Mesenchymal stem cell (in vitro differentiated cells and primary cell): ENCODE measurements around the gene IL10RB.

Experiments used
- DNase-seq: peaks from one replicate; pipeline ENCODE4 v3.0.0-alpha.2; 2013
- H2AFZ ChIP-seq: one replicate; pipeline ENCODE4 v1.6.1; 2013; ENCODE audit warnings: low read depth, mild to moderate bottlenecking, control low read depth, inconsistent platforms, low read length, moderate library complexity
- H2AK5ac ChIP-seq: 2 replicates; pipeline ENCODE4 v1.6.1; 2013; ENCODE audit warnings: low read length, moderate library complexity, mild to moderate bottlenecking, inconsistent platforms; ENCODE audit not compliant: severe bottlenecking
- H2BK120ac ChIP-seq: one replicate; pipeline ENCODE4 v1.6.1; 2013; ENCODE audit warnings: low read depth, mild to moderate bottlenecking, inconsistent platforms, low read length, moderate library complexity
- H2BK12ac ChIP-seq, 2 experiments: one replicate each; pipeline ENCODE4 v1.6.1; 2013; ENCODE audit warnings: inconsistent platforms in 2 of 2, low read length in 2 of 2, mild to moderate bottlenecking in 2 of 2, moderate library complexity in 2 of 2, control low read depth in 1 of 2
- H2BK15ac ChIP-seq: one replicate; pipeline ENCODE4 v1.6.1; 2013; ENCODE audit warnings: mild to moderate bottlenecking, low read depth, inconsistent platforms; ENCODE audit not compliant: poor library complexity, severe bottlenecking
- H2BK5ac ChIP-seq: 2 replicates; pipeline ENCODE4 v1.6.1; 2013; ENCODE audit warnings: low read depth, mild to moderate bottlenecking, low read length, control low read depth, inconsistent platforms; ENCODE audit not compliant: poor library complexity, severe bottlenecking
- H3K14ac ChIP-seq, 2 experiments: one replicate each; pipeline ENCODE4 v1.6.1; 2013; ENCODE audit warnings: inconsistent platforms in 2 of 2, low read length in 2 of 2, control low read depth in 1 of 2, mild to moderate bottlenecking in 1 of 2, moderate library complexity in 1 of 2
- H3K18ac ChIP-seq, 2 experiments: one replicate each; pipeline ENCODE4 v1.6.1; 2013; ENCODE audit warnings: inconsistent platforms in 2 of 2, low read length in 2 of 2, control low read depth in 1 of 2, low read depth in 1 of 2, mild to moderate bottlenecking in 1 of 2
- H3K23ac ChIP-seq, 2 experiments: one replicate each; pipeline ENCODE4 v1.6.1; 2013; ENCODE audit warnings: inconsistent platforms in 2 of 2, low read length in 2 of 2, mild to moderate bottlenecking in 2 of 2, moderate library complexity in 2 of 2, control low read depth in 1 of 2
- H3K27ac ChIP-seq: 2 replicates; pipeline ENCODE4 v1.5.1; 2013; ENCODE audit warnings: mild to moderate bottlenecking, moderate library complexity, low read length, control low read depth, inconsistent platforms; ENCODE audit not compliant: poor library complexity, severe bottlenecking
- H3K27me3 ChIP-seq, 2 experiments: 2 replicates each; pipeline versions ENCODE4 v1.6.1 to v1.7.0; 2013; ENCODE audit warnings: low read length in 2 of 2, mild to moderate bottlenecking in 2 of 2, moderate library complexity in 2 of 2, control low read depth in 1 of 2, inconsistent platforms in 1 of 2; ENCODE audit not compliant: control insufficient read depth in 1 of 2, insufficient read depth in 1 of 2
- H3K36me3 ChIP-seq, 2 experiments: 2 replicates each; pipeline versions ENCODE4 v1.6.1 to v1.7.0; 2013; ENCODE audit warnings: low read length in 2 of 2, control low read depth in 1 of 2, inconsistent platforms in 1 of 2, low read depth in 1 of 2, mild to moderate bottlenecking in 1 of 2; ENCODE audit not compliant: insufficient read depth in 2 of 2, control insufficient read depth in 1 of 2
- H3K4ac ChIP-seq, 2 experiments: one replicate each; pipeline ENCODE4 v1.6.1; 2013; ENCODE audit warnings: inconsistent platforms in 2 of 2, low read length in 2 of 2, mild to moderate bottlenecking in 2 of 2, moderate library complexity in 2 of 2, control low read depth in 1 of 2, low read depth in 1 of 2
- H3K4me1 ChIP-seq: 2 replicates; pipeline ENCODE4 v1.6.1; 2013; ENCODE audit warnings: low read depth, low read length, control low read depth; ENCODE audit not compliant: control insufficient read depth, insufficient read depth
- H3K4me2 ChIP-seq: 2 replicates; pipeline ENCODE4 v1.6.1; 2013; ENCODE audit warnings: low read length, mild to moderate bottlenecking, inconsistent platforms; ENCODE audit not compliant: poor library complexity, severe bottlenecking
- H3K4me3 ChIP-seq, 2 experiments: 2 replicates each; pipeline versions ENCODE4 v1.5.1 to v1.7.0; 2013; ENCODE audit warnings: low read length in 2 of 2, mild to moderate bottlenecking in 2 of 2, control low read depth in 1 of 2, low read depth in 1 of 2; ENCODE audit not compliant: insufficient read depth in 1 of 2
- H3K79me1 ChIP-seq: replicated peaks from 2 replicates; pipeline ENCODE4 v1.6.1; 2013; ENCODE audit warnings: mild to moderate bottlenecking, control low read depth, low read length, inconsistent platforms; ENCODE audit not compliant: poor library complexity, severe bottlenecking
- H3K9ac ChIP-seq: 2 replicates; pipeline ENCODE4 v1.7.0; 2013; ENCODE audit warnings: mild to moderate bottlenecking, low read length, moderate library complexity
- H3K9me3 ChIP-seq: 2 replicates; pipeline ENCODE4 v1.7.0; 2013; ENCODE audit warnings: mild to moderate bottlenecking, low read length; ENCODE audit not compliant: control insufficient read depth
- H4K8ac ChIP-seq: one replicate; pipeline ENCODE4 v1.6.1; 2013; ENCODE audit warnings: inconsistent platforms, mild to moderate bottlenecking, low read length, moderate library complexity
- H4K91ac ChIP-seq: one replicate; pipeline ENCODE4 v1.6.1; 2013; ENCODE audit warnings: mild to moderate bottlenecking, low read length, inconsistent platforms
- WGBS: methylation state at CpG from one replicate; pipeline ENCODE4 v1.1.7; 2013; ENCODE audit warnings: mixed read lengths; 5-methylcytosine and 5-hydroxymethylcytosine counted together

Gene IL10RB

DNA sequence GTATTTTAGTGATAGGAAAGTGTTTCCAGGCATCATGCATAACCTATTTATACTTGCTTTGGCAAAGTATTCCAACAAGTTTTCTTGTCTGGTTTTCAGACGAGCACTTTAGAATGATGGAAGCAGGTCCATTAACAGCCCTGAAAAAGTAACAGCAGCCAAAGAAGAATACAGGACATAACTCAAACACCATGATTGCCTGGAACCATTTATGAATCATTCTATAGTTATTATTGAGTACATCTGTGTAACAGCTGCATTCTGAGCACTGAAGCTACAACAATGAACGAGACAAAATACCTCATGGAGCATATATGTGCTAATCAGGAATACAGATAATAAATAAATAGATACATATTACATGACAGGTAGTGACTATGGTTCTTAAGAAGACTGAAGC lies 12.6 kb downstream of the IL10RB start:
- H3K9me3 ChIP-seq = peaks cover 32% of the 10 kb centered on the region
- H2BK120ac ChIP-seq = no peak overlapping the region
- H3K27me3 ChIP-seq = no peaks in the 10 kb centered on the region
- no peak overlapping the region for H4K8ac ChIP-seq
- H3K27ac ChIP-seq = no peak overlapping the region
- no peak overlapping the region for H3K23ac ChIP-seq
- peaks cover 2% of the 10 kb centered on the region for H3K79me1 ChIP-seq
- no peak overlapping the region for H3K4me2 ChIP-seq
- WGBS = 100% methylated on average over 2 of the region's 2 CpGs
- H3K36me3 ChIP-seq = peaks cover 27 to 84% of the 10 kb centered on the region in 2 experiments
- DNase-seq = no peak
- H3K9ac ChIP-seq = no peak overlapping the region
- no peak overlapping the region for H2AFZ ChIP-seq
- no peak overlapping the region for H4K91ac ChIP-seq
- no peak overlapping the region for H2AK5ac ChIP-seq
- H3K4ac ChIP-seq = no peak overlapping the region
- H2BK12ac ChIP-seq = no peak overlapping the region
- H2BK15ac ChIP-seq = no peak overlapping the region
- no peak overlapping the region for H3K14ac ChIP-seq
- no peak overlapping the region for H3K4me3 ChIP-seq
- H3K4me1 ChIP-seq = no peaks in the 10 kb centered on the region
- H3K18ac ChIP-seq = no peak overlapping the region
- H2BK5ac ChIP-seq = no peak overlapping the region

- Histone ChIP-seq H3K18ac (no peak overlapping the region), H4K91ac (no peak overlapping the region), H3K14ac (no peak overlapping the region), H3K27me3 (no peaks in the 10 kb centered on the region), H2BK15ac (no peak overlapping the region), H2BK120ac (no peak overlapping the region), H2BK5ac (no peak overlapping the region), H3K9me3 (peaks cover 31% of the 10 kb centered on the region), H3K27ac (no peak overlapping the region), H2BK12ac (no peak overlapping the region), H3K4me1 (no peaks in the 10 kb centered on the region), H3K4me2 (no peak overlapping the region), H2AFZ (no peak overlapping the region), H4K8ac (no peak overlapping the region), H3K36me3 (peaks cover 32 to 86% of the 10 kb centered on the region in 2 experiments), H3K23ac (no peak overlapping the region), H2AK5ac (no peak overlapping the region), H3K4ac (no peak overlapping the region), H3K4me3 (peak overlapping the region in 1 of 2 experiments; percentile 7), H3K9ac (no peak overlapping the region), H3K79me1 (peaks cover 2% of the 10 kb centered on the region)
- no peak for DNase-seq
- WGBS = 97% methylated on average over 3 of the region's 3 CpGs
Observed at GRCh38 chr21:33279330-33279820, 13.2 kb downstream of the IL10RB start.

DNA sequence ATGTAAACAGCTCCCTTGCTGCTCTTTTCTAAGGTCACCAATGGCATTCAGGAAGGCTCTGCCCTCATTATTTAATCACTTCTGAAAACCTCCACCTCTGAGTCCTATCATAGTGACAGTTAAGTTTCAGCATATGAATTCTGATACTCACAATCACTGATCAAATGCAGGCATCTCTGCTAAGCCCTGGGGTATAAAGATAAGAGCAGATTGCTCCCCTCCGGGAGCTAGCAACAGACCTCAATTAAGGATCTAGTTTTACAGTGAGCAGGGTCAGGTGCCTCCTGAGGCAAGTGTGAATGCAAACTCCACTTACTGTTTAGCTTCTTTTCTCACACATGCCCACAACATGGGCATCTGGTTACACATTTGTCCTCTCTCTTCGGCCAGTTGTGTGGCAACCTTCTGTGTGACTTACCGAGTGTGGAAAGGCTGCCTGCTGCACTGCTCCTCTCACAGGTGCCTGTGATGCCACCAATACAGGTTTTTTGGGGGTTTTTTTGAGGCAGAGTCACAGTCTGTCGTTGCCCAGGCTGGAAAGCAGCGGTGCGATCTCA lies 15.0 kb downstream of the IL10RB start:
- no peak overlapping the region for H3K9ac ChIP-seq
- no peak for DNase-seq
- no peak overlapping the region for H2BK15ac ChIP-seq
- WGBS = 81% methylated on average over 6 of the region's 6 CpGs
- no peak overlapping the region for H2AFZ ChIP-seq
- no peak overlapping the region for H2BK12ac ChIP-seq
- no peak overlapping the region for H3K23ac ChIP-seq
- no peak overlapping the region for H3K4me3 ChIP-seq
- H3K36me3 ChIP-seq = peaks cover 42 to 88% of the 10 kb centered on the region in 2 experiments
- no peak overlapping the region for H3K18ac ChIP-seq
- H2AK5ac ChIP-seq = no peak overlapping the region
- H4K91ac ChIP-seq = no peak overlapping the region
- no peaks in the 10 kb centered on the region for H3K27me3 ChIP-seq
- peaks cover 2% of the 10 kb centered on the region for H3K4me1 ChIP-seq
- H3K4me2 ChIP-seq = no peak overlapping the region
- H3K14ac ChIP-seq = no peak overlapping the region
- peaks cover 2% of the 10 kb centered on the region for H3K79me1 ChIP-seq
- H3K4ac ChIP-seq = no peak overlapping the region
- H3K27ac ChIP-seq = no peak overlapping the region
- peaks cover 27% of the 10 kb centered on the region for H3K9me3 ChIP-seq
- no peak overlapping the region for H4K8ac ChIP-seq
- H2BK5ac ChIP-seq = no peak overlapping the region
- H2BK120ac ChIP-seq = no peak overlapping the region

DNA sequence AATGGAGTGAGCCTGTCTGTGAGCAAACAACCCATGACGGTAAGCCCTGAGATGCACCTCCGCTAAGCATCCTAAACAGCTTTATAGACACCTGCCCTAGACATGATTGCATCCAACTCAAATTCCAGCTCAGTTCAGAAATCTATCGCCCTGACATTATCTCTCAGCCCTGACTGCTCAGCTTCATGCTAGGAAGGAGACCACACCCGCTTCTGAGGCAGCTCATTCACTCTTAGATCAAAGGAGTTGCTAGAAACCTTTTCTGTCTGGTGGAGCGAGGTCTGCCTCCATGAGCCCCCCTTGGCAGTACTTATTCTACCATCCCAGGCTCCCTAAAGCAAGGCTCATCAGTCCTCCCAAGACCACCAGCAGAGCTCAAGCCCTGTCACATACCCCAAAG lies 17.0 kb downstream of the IL10RB start:
- peaks cover 24% of the 10 kb centered on the region for H3K9me3 ChIP-seq
- H3K9ac ChIP-seq = no peak overlapping the region
- H3K14ac ChIP-seq = no peak overlapping the region
- H3K36me3 ChIP-seq = peaks cover 45 to 81% of the 10 kb centered on the region in 2 experiments
- H2AFZ ChIP-seq = no peak overlapping the region
- H4K91ac ChIP-seq = no peak overlapping the region
- no peak overlapping the region for H2BK12ac ChIP-seq
- H3K79me1 ChIP-seq = no peaks in the 10 kb centered on the region
- 94% methylated on average over 5 of the region's 5 CpGs for WGBS
- H4K8ac ChIP-seq = no peak overlapping the region
- H2AK5ac ChIP-seq = no peak overlapping the region
- no peak overlapping the region for H2BK120ac ChIP-seq
- no peak overlapping the region for H3K18ac ChIP-seq
- no peak overlapping the region for H3K27ac ChIP-seq
- H3K27me3 ChIP-seq = no peaks in the 10 kb centered on the region
- no peak overlapping the region for H3K4ac ChIP-seq
- peaks cover 7% of the 10 kb centered on the region for H3K4me1 ChIP-seq
- no peak overlapping the region for H2BK15ac ChIP-seq
- H3K23ac ChIP-seq = no peak overlapping the region
- H2BK5ac ChIP-seq = no peak overlapping the region
- no peak overlapping the region for H3K4me3 ChIP-seq
- H3K4me2 ChIP-seq = no peak overlapping the region
- DNase-seq = no peak
